Right lobe of liver (tissue), 4 donors: ENCODE data around the gene FOXI1.

Experiments used
- POLR2A ChIP-seq: fragments of 450-650 bp; IDR thresholded peaks from one replicate; pipeline ENCODE4 v1.6.1; 2017; ENCODE audit warnings: antibody characterized with exemption, mild to moderate bottlenecking
- TF ChIP-seq, protein P1 (sequence below), 4 donors: fragments of 200-600 bp in 3 of 4; fragments of 450-650 bp in 1 of 4; IDR thresholded peaks; one replicate each; pipeline versions ENCODE4 v1.5.1 to v1.8.0; 2016 to 2022; ENCODE audit warnings: antibody characterized with exemption in 4 of 4, mild to moderate bottlenecking in 2 of 4
- donor health status: DM: no; HTN: no; CAD: no.
- donor health status: DM: no; HTN: no; CAD: no.
- donor health status: DM: no; HTN: yes; CAD: no.

DNA sequence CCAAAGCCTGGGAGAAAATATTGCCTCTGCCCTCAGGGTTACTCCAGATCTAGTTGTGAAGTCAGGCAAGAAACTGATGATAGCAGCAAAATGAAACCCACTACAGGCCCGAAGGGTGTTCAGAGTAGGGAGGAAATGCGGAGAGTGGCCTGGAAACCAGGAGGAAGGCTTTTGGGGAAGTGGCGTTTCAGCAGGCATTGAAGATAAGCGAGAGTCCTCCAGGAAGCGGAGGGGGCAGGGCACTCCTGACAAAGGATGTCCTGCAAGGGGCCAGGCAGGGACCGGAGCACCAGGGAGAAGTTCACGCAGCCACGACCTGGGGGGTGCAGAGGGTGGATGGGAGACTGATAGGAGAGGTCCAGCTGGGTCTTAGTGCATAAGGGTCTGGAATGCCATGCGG is 7.8 kb upstream of the FOXI1 start:
- TF ChIP-seq, protein P1, sequence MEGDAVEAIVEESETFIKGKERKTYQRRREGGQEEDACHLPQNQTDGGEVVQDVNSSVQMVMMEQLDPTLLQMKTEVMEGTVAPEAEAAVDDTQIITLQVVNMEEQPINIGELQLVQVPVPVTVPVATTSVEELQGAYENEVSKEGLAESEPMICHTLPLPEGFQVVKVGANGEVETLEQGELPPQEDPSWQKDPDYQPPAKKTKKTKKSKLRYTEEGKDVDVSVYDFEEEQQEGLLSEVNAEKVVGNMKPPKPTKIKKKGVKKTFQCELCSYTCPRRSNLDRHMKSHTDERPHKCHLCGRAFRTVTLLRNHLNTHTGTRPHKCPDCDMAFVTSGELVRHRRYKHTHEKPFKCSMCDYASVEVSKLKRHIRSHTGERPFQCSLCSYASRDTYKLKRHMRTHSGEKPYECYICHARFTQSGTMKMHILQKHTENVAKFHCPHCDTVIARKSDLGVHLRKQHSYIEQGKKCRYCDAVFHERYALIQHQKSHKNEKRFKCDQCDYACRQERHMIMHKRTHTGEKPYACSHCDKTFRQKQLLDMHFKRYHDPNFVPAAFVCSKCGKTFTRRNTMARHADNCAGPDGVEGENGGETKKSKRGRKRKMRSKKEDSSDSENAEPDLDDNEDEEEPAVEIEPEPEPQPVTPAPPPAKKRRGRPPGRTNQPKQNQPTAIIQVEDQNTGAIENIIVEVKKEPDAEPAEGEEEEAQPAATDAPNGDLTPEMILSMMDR (IDR thresholded peaks at IDR 0.05): no peak
- no peak for TF ChIP-seq POLR2A
